Measurements from ENCODE around the gene SH3GLB2. TPM values are rescaled to one million over a fixed set of nuclear protein-coding genes. Genes with fewer than 3 reads are reported as not detected.

SH3GLB2 gene
- total RNA-seq, 3 donors from 2014 or later: 59.2 to 227 (median 150) TPM

DNA sequence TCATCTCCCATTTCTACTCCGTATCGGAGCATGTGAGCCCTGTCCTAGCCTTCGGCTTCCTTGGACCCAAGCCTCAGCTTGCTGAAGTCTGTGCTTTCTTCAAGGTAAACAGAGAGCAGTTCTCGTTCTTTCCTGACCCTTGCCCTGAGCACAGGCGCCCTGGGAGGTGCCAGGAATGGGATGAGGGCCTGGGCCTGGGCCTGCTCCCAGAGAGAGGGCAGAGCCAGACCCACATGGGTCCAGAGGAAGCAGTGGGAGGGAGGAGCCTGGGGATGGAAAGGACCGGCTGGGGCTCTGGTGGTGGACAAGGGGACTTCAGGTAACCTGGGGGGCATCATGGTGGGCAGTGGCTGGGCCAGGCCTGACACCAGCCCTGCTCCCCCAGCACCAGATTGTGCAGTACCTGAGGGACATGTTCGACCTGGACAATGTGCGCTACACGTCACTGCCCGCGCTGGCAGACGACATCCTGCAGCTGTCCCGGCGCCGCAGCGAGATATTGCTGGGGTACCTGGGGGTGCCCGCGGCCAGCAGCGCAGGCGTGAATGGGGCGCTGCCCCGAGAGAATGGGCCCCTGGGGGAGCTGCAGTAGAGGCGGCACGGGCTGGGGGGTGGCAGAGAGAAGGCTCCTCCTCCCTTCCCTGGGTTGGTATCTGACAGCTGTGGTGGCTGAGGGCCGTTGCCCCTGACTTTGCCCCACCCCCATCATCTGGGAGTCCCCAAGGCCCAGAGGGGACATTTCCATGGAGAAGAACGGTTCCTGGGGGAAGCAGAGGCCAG lies 41.9 kb upstream of the SH3GLB2 start:
- Histone ChIP-seq H3K27ac (no peak overlapping the region), H3K27me3 (no peaks in the 10 kb centered on the region), H3K9me3 (no peaks in the 10 kb centered on the region), H3K36me3 (peaks cover 8% of the 10 kb centered on the region), H3K4me3 (no peak overlapping the region), H3K4me1 (no peaks in the 10 kb centered on the region)
- intact Hi-C loops (cut with DNase I; ENCODE audit: low total_unique reads): loop anchor here (5.0 kb wide), 1 partner anchor 1997 kb away; no protein-coding TSS in a partner anchor
- no peak for DNase-seq (ENCODE audit: low spot score in 2 of 2)
- no peak for TF ChIP-seq POLR2AphosphoS5 (IDR thresholded peaks at IDR 0.05)
- no peak for TF ChIP-seq POLR2A (IDR thresholded peaks at IDR 0.05)
- TF ChIP-seq CTCF (IDR thresholded peaks at IDR 0.05): no peak

GRCh38 chr9:129068990-129069861 lies 41.1 kb upstream of the SH3GLB2 start:
- intact Hi-C loops (cut with DNase I; ENCODE audit: low total_unique reads): no loop called here
- Histone ChIP-seq H3K27me3 (no peaks in the 10 kb centered on the region), H3K4me3 (no peak overlapping the region)

GRCh38 chr9:129068110-129068509 lies 40.0 kb upstream of the SH3GLB2 start:
- Histone ChIP-seq H3K27me3 (no peaks in the 10 kb centered on the region), H3K36me3 (peaks cover 16% of the 10 kb centered on the region), H3K4me3 (no peak overlapping the region), H3K9me3 (no peaks in the 10 kb centered on the region), H3K27ac (no peak overlapping the region), H3K4me1 (no peaks in the 10 kb centered on the region)
- intact Hi-C loops (cut with DNase I; ENCODE audit: low total_unique reads): no loop called here
- no peak for DNase-seq (ENCODE audit: low spot score in 2 of 2)
- TF ChIP-seq CTCF (IDR thresholded peaks at IDR 0.05) (no peak), POLR2AphosphoS5 (IDR thresholded peaks at IDR 0.05) (no peak), POLR2A (IDR thresholded peaks at IDR 0.05) (no peak)

More at GRCh38 chr9:129068990-129069861, 41.1 kb upstream of the SH3GLB2 start:
- Histone ChIP-seq H3K9me3 (no peaks in the 10 kb centered on the region), H3K4me1 (no peaks in the 10 kb centered on the region), H3K36me3 (peaks cover 8% of the 10 kb centered on the region), H3K27ac (no peak overlapping the region)
- peak in 1 of 2 donors; percentile 30 for DNase-seq (ENCODE audit: low spot score in 2 of 2)
- TF ChIP-seq CTCF (IDR thresholded peaks at IDR 0.05) (no peak), POLR2AphosphoS5 (IDR thresholded peaks at IDR 0.05) (no peak), POLR2A (IDR thresholded peaks at IDR 0.05) (no peak)

- H3K9me3 ChIP-seq: no peaks in the 10 kb centered on the region
- TF ChIP-seq CTCF (IDR thresholded peaks at IDR 0.05) (no peak), POLR2AphosphoS5 (IDR thresholded peaks at IDR 0.05) (no peak), POLR2A (IDR thresholded peaks at IDR 0.05) (no peak)
- no peak overlapping the region for H3K27ac ChIP-seq
- no peaks in the 10 kb centered on the region for H3K4me1 ChIP-seq
- H3K36me3 ChIP-seq: peaks cover 17% of the 10 kb centered on the region
- DNase-seq (ENCODE audit: low spot score in 2 of 2): no peak
- no peak overlapping the region for H3K4me3 ChIP-seq
- intact Hi-C loops (cut with DNase I; ENCODE audit: low total_unique reads): no loop called here
- H3K27me3 ChIP-seq: no peaks in the 10 kb centered on the region
These were observed 36.4 kb upstream of the SH3GLB2 start for GRCh38 chr9:129064499-129064908.

GRCh38 chr9:129063061-129063460 lies 34.9 kb upstream of the SH3GLB2 start:
- DNase-seq (ENCODE audit: low spot score in 2 of 2): no peak
- H3K36me3 ChIP-seq: peaks cover 17% of the 10 kb centered on the region

More at GRCh38 chr9:129063061-129063460, 34.9 kb upstream of the SH3GLB2 start:
- no peaks in the 10 kb centered on the region for H3K27me3 ChIP-seq
- no peaks in the 10 kb centered on the region for H3K9me3 ChIP-seq
- TF ChIP-seq CTCF (IDR thresholded peaks at IDR 0.05) (no peak), POLR2A (IDR thresholded peaks at IDR 0.05) (no peak), POLR2AphosphoS5 (IDR thresholded peaks at IDR 0.05) (no peak)
- H3K4me1 ChIP-seq: no peaks in the 10 kb centered on the region
- H3K27ac ChIP-seq: no peak overlapping the region
- intact Hi-C loops (cut with DNase I; ENCODE audit: low total_unique reads): no loop called here
- H3K4me3 ChIP-seq: no peak overlapping the region
